DOHH2 (cell line): ENCODE measurements around the gene DTX3L.

ENCODE experiments used
- CTCF ChIP-seq: fragments of 200-600 bp; sonication (generic); IDR thresholded peaks from one replicate; pipeline ENCODE4 v1.5.1; 2014; ENCODE audit warnings: antibody characterized with exemption, mild to moderate bottlenecking, low read depth, low read length; ENCODE audit not compliant: poor library complexity, severe bottlenecking
- EZH2phosphoT487 ChIP-seq: fragments of 200-600 bp; sonication (generic); IDR thresholded peaks from 2 replicates; pipeline ENCODE4 v1.6.1; 2017; ENCODE audit warnings: borderline replicate concordance, mild to moderate bottlenecking, antibody characterized with exemption, low read length, moderate library complexity, mixed read lengths

GRCh38 chr3:122568755-122569154, 4.6 kb downstream of the DTX3L start:
- no peak for TF ChIP-seq CTCF
- no peak for TF ChIP-seq EZH2phosphoT487
